KMS-11 (cell line): ENCODE data around the gene STOX1.
"Not testable (repeated sequence)": the region's sequence is repeated elsewhere in the genome, so short reads cannot be mapped to it uniquely, and the experiment has no call there.

Experiments
- H2AFZ ChIP-seq: fragments of 200-600 bp; sonication (generic); 2 replicates; pipeline ENCODE4 v1.6.1; 2016; ENCODE audit warnings: antibody characterized with exemption, mixed run types, low read depth
- H3K27ac ChIP-seq: fragments of 200-600 bp; sonication (generic); 2 replicates; pipeline ENCODE4 v1.6.1; 2016; ENCODE audit warnings: mild to moderate bottlenecking, mixed run types
- H3K27me3 ChIP-seq: fragments of 200-600 bp; sonication (generic); 2 replicates; pipeline ENCODE4 v1.6.1; 2017; ENCODE audit warnings: mild to moderate bottlenecking, low read depth, mixed run types, moderate library complexity; ENCODE audit not compliant: insufficient read depth
- H3K36me3 ChIP-seq: fragments of 200-600 bp; sonication (generic); 2 replicates; pipeline ENCODE4 v1.6.1; 2017; ENCODE audit warnings: mild to moderate bottlenecking, mixed run types; ENCODE audit not compliant: insufficient read depth
- H3K4me1 ChIP-seq: fragments of 200-600 bp; sonication (generic); 2 replicates; pipeline ENCODE4 v1.6.1; 2016; ENCODE audit warnings: mild to moderate bottlenecking, low read depth, mixed run types; ENCODE audit not compliant: poor library complexity, severe bottlenecking
- H3K4me2 ChIP-seq: fragments of 200-600 bp; sonication (generic); 2 replicates; pipeline ENCODE4 v1.7.0; 2016; ENCODE audit warnings: mild to moderate bottlenecking, mixed run types
- H3K4me3 ChIP-seq: fragments of 200-600 bp; sonication (generic); IDR thresholded peaks from 2 replicates; pipeline ENCODE4 v1.6.1; 2017; ENCODE audit warnings: low read depth, low read length, mixed read lengths; ENCODE audit not compliant: insufficient read depth
- H3K79me2 ChIP-seq: fragments of 200-600 bp; sonication (generic); 2 replicates; pipeline ENCODE4 v1.6.1; 2016; ENCODE audit warnings: low read depth, mixed run types; ENCODE audit not compliant: insufficient read depth
- H3K9ac ChIP-seq: fragments of 200-600 bp; sonication (generic); 2 replicates; pipeline ENCODE4 v1.6.1; 2016; ENCODE audit warnings: mild to moderate bottlenecking, mixed run types
- H4K20me1 ChIP-seq: fragments of 200-600 bp; sonication (generic); 2 replicates; pipeline ENCODE4 v1.6.1; 2016; ENCODE audit warnings: mild to moderate bottlenecking, mixed run types; ENCODE audit not compliant: insufficient read depth
- CTCF ChIP-seq: fragments of 200-600 bp; sonication (generic); conservative IDR thresholded peaks from 2 replicates; pipeline ENCODE4 v1.6.1; 2017; ENCODE audit warnings: low read depth, mild to moderate bottlenecking, antibody characterized with exemption, low read length, moderate library complexity, mixed read lengths

STOX1 gene

GRCh38 chr10:68796605-68797004 is 30.7 kb upstream of the STOX1 start:
- no peaks in the 10 kb centered on the region for H3K36me3 ChIP-seq
- no peak for TF ChIP-seq CTCF
- H3K4me2 ChIP-seq, result no peak overlapping the region
- no peak overlapping the region for H3K4me3 ChIP-seq
- no peak overlapping the region for H3K27ac ChIP-seq
- peaks cover 23% of the 10 kb centered on the region for H3K4me1 ChIP-seq
- H3K9ac ChIP-seq, result no peak overlapping the region
- H3K27me3 ChIP-seq, result no peaks in the 10 kb centered on the region
- H4K20me1 ChIP-seq, result no peaks in the 10 kb centered on the region
- H3K79me2 ChIP-seq, result no peaks in the 10 kb centered on the region
- H2AFZ ChIP-seq, result no peak overlapping the region

GRCh38 chr10:68800211-68800610 is 27.1 kb upstream of the STOX1 start:
- H2AFZ ChIP-seq, result no peak overlapping the region
- H3K36me3 ChIP-seq, result no peaks in the 10 kb centered on the region
- no peak overlapping the region for H3K27ac ChIP-seq
- no peaks in the 10 kb centered on the region for H3K79me2 ChIP-seq
- no peaks in the 10 kb centered on the region for H3K27me3 ChIP-seq
- H3K4me1 ChIP-seq, result peaks cover 17% of the 10 kb centered on the region
- no peak overlapping the region for H3K4me2 ChIP-seq
- H3K4me3 ChIP-seq, result no peak overlapping the region
- H3K9ac ChIP-seq, result no peak overlapping the region
- H4K20me1 ChIP-seq, result no peaks in the 10 kb centered on the region
- no peak for TF ChIP-seq CTCF

- H3K4me3 ChIP-seq, result no peak overlapping the region
- H3K27ac ChIP-seq, result no peak overlapping the region
- no peaks in the 10 kb centered on the region for H4K20me1 ChIP-seq
- H3K27me3 ChIP-seq, result no peaks in the 10 kb centered on the region
- H3K36me3 ChIP-seq, result no peaks in the 10 kb centered on the region
- H2AFZ ChIP-seq, result no peak overlapping the region
- no peak for TF ChIP-seq CTCF
- no peaks in the 10 kb centered on the region for H3K4me1 ChIP-seq
- H3K4me2 ChIP-seq, result no peak overlapping the region
- H3K79me2 ChIP-seq, result no peaks in the 10 kb centered on the region
- no peak overlapping the region for H3K9ac ChIP-seq
These were observed 22.6 kb upstream of the STOX1 start for GRCh38 chr10:68804692-68805091.

- H3K36me3 ChIP-seq, H3K27ac ChIP-seq, H3K9ac ChIP-seq, H4K20me1 ChIP-seq, H3K4me2 ChIP-seq, H3K79me2 ChIP-seq, H2AFZ ChIP-seq, H3K4me3 ChIP-seq, H3K27me3 ChIP-seq, H3K4me1 ChIP-seq: not testable (repeated sequence)
These were observed 16.5 kb upstream of the STOX1 start for GRCh38 chr10:68810830-68811229.

GRCh38 chr10:68811314-68812009 is 15.9 kb upstream of the STOX1 start:
- H3K36me3 ChIP-seq, result no peaks in the 10 kb centered on the region
- no peaks in the 10 kb centered on the region for H4K20me1 ChIP-seq
- no peak overlapping the region for H3K4me2 ChIP-seq
- H3K4me3 ChIP-seq, result no peak overlapping the region
- H3K9ac ChIP-seq, result no peak overlapping the region
- H2AFZ ChIP-seq, result no peak overlapping the region
- no peaks in the 10 kb centered on the region for H3K4me1 ChIP-seq
- no peak overlapping the region for H3K27ac ChIP-seq
- H3K27me3 ChIP-seq, result no peaks in the 10 kb centered on the region
- H3K79me2 ChIP-seq, result no peaks in the 10 kb centered on the region
- TF ChIP-seq CTCF, result no peak
